Activated CD8-positive, alpha-beta memory T cell treated with anti-CD3 and anti-CD28 coated beads, Interleukin-2, amount 50 U/mL, for 1 hour (primary cell): ENCODE measurements around the gene ODAPH.

Experiments
- DNase-seq: peaks from one replicate; pipeline ENCODE4 v3.0.0-alpha.2; 2020; ENCODE audit errors: extremely low read depth

ODAPH gene

GRCh38 chr4:75544870-75545269 is 11.0 kb upstream of the ODAPH start:
- no peak for DNase-seq

- DNase-seq = no peak
These were observed 10.3 kb upstream of the ODAPH start for GRCh38 chr4:75545526-75545925.

- DNase-seq = no peak
These were observed 8.0 kb upstream of the ODAPH start for GRCh38 chr4:75547647-75548387.

- DNase-seq = no peak
These were observed 6.8 kb upstream of the ODAPH start for GRCh38 chr4:75549019-75549418.

GRCh38 chr4:75552452-75552851 is 3.4 kb upstream of the ODAPH start:
- no peak for DNase-seq

DNA sequence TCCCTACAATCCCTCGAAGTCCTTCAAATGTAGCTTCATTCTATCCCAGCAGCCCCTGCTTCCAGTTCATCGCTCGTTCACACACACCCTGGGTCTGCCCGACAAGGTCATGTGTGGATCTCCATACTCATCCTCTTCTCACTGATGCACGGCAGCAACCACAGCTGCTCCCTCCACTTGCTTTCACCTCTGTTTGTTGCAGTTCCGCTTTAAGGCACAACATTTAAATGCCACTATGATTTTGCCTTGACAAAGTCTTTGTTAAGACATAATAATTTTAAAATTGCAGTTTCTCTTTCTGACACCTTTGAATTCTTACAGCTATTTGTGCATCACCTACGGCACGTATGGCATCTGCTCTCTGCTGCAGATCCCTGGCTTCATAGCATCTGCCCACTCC is 1.8 kb downstream of the ODAPH start:
- no peak for DNase-seq

DNA sequence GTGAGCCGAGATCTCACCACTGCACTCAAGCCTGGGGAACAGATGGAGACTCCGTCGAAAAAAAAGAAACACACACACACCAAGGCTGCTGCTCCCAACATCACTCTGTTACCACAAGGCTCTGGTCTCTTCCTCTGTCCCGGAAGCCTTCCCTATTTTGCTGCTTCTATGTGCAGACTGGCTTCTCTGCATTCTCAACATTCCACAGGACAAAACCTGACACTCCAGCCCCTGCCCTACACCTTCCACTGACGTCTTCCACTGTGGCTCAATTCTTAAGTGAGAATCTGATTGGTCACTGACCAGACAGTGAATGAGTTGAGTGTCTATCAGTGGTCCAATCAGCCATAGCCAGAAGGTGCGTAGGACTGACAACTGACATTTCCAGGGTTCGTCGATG is 5.9 kb downstream of the ODAPH start:
- no peak for DNase-seq

- DNase-seq = no peak
These were observed 8.2 kb downstream of the ODAPH start for GRCh38 chr4:75564023-75564422.

DNA sequence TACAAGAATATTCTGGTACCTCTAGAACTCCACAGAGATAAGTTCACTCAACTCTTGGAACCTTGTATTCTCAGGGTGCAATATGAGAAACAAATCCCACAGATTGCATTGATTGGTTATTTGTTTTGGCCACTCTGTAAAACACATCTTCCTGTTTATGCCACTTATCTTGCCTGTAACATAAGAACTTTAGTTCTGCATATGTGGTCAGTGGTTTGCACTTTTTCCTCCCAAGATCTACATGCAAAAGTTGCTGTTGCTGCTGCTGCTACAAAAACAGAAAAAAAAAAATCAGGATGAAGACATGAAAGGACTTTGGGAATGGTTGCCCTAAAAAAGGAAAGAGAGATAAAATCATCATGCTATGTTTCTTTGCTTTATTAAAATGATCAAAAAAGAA is 9.6 kb downstream of the ODAPH start:
- no peak for DNase-seq

GRCh38 chr4:75566911-75567310 is 11.0 kb downstream of the ODAPH start:
- no peak for DNase-seq

DNA sequence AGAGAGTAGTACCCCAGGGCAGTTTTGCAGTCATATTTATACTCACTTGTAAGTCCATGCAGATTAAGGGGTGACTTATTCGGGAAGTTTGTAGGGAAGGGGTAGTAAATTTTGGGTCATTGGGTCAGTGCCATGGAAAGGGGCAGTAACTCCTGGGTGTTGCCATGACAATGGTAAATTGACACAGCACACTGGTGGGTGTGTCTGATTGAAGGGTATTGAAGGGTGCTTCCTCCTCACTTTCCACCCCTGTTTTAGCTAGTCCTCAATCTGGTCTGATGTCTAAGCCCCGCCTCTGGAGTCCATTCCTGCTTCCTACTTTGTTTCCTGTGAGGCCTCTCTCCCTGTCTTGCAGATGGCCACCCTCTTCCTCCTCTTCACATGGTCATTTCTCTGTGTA is 11.9 kb downstream of the ODAPH start:
- DNase-seq = no peak

DNA sequence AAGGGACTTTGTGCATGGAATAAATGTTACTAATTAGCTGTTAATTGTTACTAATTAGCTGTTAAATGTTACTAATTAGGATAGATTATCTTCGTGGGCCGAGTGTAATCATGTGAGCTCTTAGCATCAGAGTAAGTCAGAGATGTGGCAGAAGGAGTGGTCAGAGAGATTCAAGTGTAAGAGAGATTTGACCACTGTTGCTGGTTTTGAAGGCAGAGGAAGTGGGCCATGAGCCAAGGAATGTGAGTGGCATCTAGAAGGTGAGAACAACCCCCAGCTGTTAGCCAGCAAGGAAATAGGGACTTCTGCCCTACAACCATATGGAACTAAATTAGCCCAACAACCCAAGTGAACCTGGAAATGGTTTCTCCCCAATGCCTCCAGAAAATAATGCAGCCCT is 28.2 kb downstream of the ODAPH start:
- DNase-seq = no peak

DNA sequence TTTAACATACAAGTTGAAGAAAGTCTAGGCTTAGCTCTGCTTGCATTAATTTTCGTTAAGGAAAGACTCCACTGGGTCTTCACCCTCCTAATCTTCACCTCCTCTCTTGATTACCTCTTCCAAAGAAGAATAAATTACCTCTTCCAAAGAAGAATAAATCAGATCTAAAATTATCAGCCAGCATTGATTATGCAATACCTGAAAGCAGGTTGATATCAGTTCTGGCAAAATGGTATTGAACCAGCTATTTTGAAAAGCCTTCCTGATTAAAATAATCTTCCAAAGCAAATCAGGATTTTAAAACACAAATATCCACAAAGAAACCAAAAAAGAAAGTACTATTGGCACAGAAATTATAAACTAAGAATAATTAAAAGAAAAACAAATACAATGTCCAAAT is 37.5 kb downstream of the ODAPH start:
- no peak for DNase-seq

GRCh38 chr4:75596061-75596460 is 40.2 kb downstream of the ODAPH start:
- no peak for DNase-seq

DNA sequence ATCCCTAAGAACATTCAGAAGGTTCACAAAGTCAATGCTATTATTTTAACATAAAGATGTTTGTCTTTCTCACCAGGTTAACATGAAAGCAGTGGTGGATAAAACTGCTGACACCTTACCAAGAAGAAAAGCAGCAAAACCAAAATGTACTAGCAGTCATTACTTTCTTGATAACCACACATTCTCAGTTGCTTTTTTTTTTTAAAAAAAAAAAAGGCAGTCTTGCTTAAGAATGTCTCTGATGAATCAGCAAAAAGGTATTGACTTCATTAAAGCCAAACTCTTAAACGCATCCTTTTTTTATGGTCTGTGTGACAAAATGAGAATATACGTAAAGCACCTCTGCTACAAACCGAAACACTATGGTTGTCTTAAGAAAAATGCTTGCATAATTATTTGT is 42.5 kb downstream of the ODAPH start:
- no peak for DNase-seq

- no peak for DNase-seq
These were observed 43.8 kb downstream of the ODAPH start for GRCh38 chr4:75599647-75600046.

- no peak for DNase-seq
These were observed 50.1 kb downstream of the ODAPH start for GRCh38 chr4:75605928-75606327.

DNA sequence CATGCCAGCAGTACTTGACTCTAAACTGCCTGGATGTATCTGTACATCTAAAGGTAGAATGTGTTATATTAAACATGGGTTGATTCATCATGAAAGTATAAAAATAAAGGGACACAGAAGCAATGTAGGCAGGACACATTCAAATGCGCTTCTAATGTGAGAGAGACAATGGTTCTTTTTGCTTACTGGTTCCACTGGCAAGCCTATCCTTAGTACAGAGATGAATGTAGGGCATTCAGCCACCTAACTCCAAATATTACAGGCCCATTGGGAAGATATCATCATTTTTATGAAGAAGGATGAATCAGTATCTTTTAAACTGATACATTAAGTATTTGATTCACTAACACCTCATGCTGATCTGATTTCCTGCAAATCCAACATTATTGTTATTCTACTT is 56.4 kb downstream of the ODAPH start:
- DNase-seq = no peak
